ENCODE results near the gene NASP. TPM values are rescaled to one million over a fixed set of nuclear protein-coding genes. Genes with fewer than 3 reads are reported as not detected.

NASP gene
- total RNA-seq, 6 experiments from 2014 or later, result 41.6 to 77.7 (median 72.1) TPM

DNA sequence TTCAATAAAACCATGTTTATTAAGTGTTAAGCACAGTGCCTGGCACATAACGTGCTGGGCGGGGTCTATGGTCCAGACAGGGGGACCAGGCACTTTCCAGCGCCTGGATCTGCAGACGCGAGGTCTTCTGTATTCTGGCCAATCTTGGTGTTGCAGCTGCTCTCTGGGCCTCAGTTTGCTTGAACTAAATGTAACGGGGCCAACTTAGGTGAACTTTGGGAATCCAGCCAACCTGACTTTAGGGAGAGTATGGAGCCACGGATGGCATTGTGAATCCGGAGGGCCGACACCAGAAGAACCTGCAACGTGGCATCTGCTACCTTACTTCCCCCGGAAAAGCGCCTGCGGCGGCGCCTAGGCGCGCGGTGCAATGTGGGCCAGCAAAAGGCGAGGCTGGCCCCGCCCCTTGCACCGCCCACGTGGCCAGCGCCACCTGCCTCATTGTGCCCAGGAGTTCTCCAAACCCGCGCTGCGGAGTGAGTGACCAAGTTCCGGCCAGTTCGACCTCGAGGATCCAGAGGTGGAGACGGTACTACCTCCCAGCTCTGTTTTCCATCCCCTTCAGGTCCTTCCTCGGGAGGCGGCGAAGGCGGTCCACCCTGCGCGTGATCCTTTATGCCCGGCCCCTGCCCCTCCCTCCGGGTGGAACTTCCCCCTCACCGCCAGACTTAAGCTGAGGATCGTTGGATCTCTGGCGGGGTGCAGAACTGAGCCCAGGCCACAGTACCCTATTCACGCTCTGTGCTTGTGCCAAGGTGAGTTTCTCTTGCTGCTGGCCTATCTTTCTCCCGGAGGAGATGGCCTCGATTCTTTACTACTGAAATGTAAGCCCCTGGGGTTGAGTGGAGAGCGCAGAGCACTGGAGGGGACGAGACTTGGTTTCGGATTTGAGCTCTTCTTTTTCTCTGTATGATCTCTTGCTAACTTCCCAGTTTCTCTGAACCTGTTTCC is 33.2 kb upstream of the NASP start, which contains the start of gene AKR1A1:
AKR1A1 (plus strand) TSS at position 426 of the 951 bp plus-strand sequence. CDS start 10,969 bp downstream, outside the sequence.
- peaks cover 8% of the 10 kb centered on the region for H3K36me3 Mint-ChIP-seq (ENCODE audit: low read depth)

DNA sequence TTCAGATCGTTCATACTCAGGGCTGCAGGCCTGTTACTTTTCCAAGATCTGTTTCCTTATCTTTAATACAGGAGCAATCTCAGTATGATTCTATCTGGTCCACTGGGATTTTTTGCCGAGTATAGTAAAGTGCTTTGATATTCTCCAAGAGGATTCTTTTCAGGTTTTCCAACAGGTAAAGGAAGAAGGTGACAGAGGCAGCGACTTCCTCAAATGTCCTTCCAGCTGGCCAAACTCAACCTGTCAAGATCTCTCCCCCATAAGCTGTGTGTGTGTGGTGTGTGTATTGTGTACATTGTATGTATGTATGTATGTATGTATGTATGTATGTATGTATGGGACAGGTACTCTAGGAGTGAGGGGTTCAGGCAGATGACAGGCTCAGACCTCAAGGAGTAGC is 32.2 kb upstream of the NASP start:
- TF ChIP-seq, protein P1, sequence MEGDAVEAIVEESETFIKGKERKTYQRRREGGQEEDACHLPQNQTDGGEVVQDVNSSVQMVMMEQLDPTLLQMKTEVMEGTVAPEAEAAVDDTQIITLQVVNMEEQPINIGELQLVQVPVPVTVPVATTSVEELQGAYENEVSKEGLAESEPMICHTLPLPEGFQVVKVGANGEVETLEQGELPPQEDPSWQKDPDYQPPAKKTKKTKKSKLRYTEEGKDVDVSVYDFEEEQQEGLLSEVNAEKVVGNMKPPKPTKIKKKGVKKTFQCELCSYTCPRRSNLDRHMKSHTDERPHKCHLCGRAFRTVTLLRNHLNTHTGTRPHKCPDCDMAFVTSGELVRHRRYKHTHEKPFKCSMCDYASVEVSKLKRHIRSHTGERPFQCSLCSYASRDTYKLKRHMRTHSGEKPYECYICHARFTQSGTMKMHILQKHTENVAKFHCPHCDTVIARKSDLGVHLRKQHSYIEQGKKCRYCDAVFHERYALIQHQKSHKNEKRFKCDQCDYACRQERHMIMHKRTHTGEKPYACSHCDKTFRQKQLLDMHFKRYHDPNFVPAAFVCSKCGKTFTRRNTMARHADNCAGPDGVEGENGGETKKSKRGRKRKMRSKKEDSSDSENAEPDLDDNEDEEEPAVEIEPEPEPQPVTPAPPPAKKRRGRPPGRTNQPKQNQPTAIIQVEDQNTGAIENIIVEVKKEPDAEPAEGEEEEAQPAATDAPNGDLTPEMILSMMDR (IDR thresholded peaks at IDR 0.05), result no peak
- peaks cover 3% of the 10 kb centered on the region; the same call in 1 of the 2 replicates for H3K27me3 Mint-ChIP-seq (ENCODE audit: insufficient read depth)
- peak overlapping the region; percentile 100 for H3K4me3 Mint-ChIP-seq
- peak overlapping the region; percentile 98; the same call in 1 of the 2 replicates for H3K27ac Mint-ChIP-seq
- peaks cover 21% of the 10 kb centered on the region for H3K4me1 Mint-ChIP-seq (ENCODE audit: low read depth)
- H3K36me3 Mint-ChIP-seq (ENCODE audit: low read depth), result peaks cover 12% of the 10 kb centered on the region
- DNase-seq, result no peak
- H3K9me3 Mint-ChIP-seq, result no peaks in the 10 kb centered on the region

More for the DNA sequence above, 33.2 kb upstream of the NASP start, which contains the start of gene AKR1A1:
- Mint-ChIP-seq H3K27ac (peak within 1 kb of the TSS; percentile 98), H3K4me1 (ENCODE audit: low read depth) (peaks cover 18% of the 10 kb centered on the region), H3K27me3 (ENCODE audit: insufficient read depth) (peaks cover 3% of the 10 kb centered on the region), H3K4me3 (peak within 1 kb of the TSS; percentile 100), H3K9me3 (no peaks in the 10 kb centered on the region)
- TF ChIP-seq, protein P1 (IDR thresholded peaks at IDR 0.05), result no peak; the same call in 1 of the 2 replicates
- peak; percentile 63 for DNase-seq

DNA sequence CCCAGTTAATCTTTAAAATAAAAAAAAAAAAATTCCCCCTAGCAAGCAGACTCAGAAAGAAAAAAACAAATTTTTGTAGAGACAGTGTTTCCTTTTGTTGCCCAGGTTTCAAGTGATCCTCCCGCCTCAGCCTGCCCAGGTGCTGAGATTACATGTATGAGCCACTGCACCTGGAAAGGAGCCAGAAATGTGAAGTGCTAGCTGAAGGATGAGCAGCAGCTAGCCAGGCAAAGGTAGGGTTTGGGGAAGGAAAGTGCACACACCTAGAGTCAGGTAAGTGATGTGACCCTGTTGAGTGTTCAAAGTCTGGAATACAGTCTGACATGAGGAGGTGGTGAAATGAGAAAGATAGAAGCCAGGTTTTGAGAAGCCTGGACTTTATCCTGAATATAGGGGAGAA is 31.5 kb upstream of the NASP start:
- no peak for DNase-seq
- Mint-ChIP-seq H3K36me3 (ENCODE audit: low read depth) (peaks cover 12% of the 10 kb centered on the region), H3K4me1 (ENCODE audit: low read depth) (peaks cover 23% of the 10 kb centered on the region), H3K9me3 (no peaks in the 10 kb centered on the region), H3K4me3 (peak overlapping the region; percentile 100), H3K27ac (no peak overlapping the region), H3K27me3 (ENCODE audit: insufficient read depth) (peaks cover 3% of the 10 kb centered on the region; the same call in 1 of the 2 replicates)
- TF ChIP-seq, protein P1 (IDR thresholded peaks at IDR 0.05), result no peak

DNA sequence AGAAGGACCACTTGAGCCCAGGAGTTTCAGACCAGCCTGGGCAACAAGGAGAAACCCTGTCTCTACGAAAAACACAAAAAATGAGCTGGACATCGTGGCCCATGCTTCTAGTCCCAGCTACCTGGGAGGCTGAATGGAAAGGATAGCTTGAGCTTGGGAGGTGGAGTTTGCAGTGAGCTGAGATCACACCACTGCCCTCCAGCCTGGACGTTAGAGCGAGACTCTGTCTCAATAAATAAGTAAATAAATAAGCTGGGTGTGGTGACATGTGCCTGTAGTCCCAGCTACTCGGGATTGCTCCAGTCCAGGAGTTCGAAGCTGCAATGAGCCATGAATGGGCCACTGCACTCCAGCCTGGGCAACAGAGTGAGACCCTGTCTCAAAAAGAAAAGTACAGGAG is 29.6 kb upstream of the NASP start:
- TF ChIP-seq, protein P1 (IDR thresholded peaks at IDR 0.05), result no peak
- no peak overlapping the region for H3K4me3 Mint-ChIP-seq
- no peak overlapping the region for H3K27ac Mint-ChIP-seq
- no peaks in the 10 kb centered on the region for H3K9me3 Mint-ChIP-seq
- peaks cover 3% of the 10 kb centered on the region; the same call in 1 of the 2 replicates for H3K27me3 Mint-ChIP-seq (ENCODE audit: insufficient read depth)
- DNase-seq, result no peak
- peaks cover 26% of the 10 kb centered on the region for H3K4me1 Mint-ChIP-seq (ENCODE audit: low read depth)
- H3K36me3 Mint-ChIP-seq (ENCODE audit: low read depth), result peaks cover 13% of the 10 kb centered on the region

DNA sequence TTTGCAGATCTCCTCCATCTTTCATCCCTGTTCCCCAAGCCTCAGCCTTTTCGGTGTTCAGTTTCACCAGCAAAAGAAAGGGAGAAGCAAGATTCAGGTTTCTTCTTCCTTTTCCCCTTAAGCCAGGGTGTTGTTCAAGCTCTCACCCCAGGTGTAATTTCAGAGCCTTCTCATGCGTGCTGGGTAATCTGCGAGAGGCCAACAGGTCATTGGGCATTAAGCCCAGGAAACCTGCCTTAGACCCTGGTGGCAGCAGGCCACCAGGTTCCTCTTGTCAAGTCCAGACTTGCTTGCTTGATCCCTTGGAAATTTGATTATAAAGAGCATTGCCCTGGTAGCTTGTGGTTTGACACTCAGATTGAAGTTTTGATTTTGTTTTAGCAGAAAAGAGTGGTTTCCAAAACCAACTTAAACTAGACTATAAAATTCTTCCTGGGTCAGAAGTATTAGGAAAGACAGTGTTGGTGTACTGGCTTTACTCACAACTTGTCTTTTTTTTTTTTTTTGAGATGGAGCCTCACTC is 26.4 kb upstream of the NASP start:
- H3K36me3 Mint-ChIP-seq (ENCODE audit: low read depth), result peaks cover 19% of the 10 kb centered on the region
- peaks cover 12% of the 10 kb centered on the region for H3K4me1 Mint-ChIP-seq (ENCODE audit: low read depth)
- TF ChIP-seq, protein P1 (IDR thresholded peaks at IDR 0.05), result no peak
- H3K27ac Mint-ChIP-seq, result no peak overlapping the region
- H3K4me3 Mint-ChIP-seq, result no peak overlapping the region
- no peaks in the 10 kb centered on the region for H3K9me3 Mint-ChIP-seq
- H3K27me3 Mint-ChIP-seq (ENCODE audit: insufficient read depth), result no peaks in the 10 kb centered on the region
- no peak for DNase-seq

Measured in HFFc6 (cell line).